Fibroblast of gingiva (primary cell): ENCODE measurements around the gene TEDC1.

Source experiments
- DNase-seq: peaks from one replicate; pipeline ENCODE4 v3.0.0-alpha.2; 2011; ENCODE audit warnings: low read depth

Gene TEDC1

DNA sequence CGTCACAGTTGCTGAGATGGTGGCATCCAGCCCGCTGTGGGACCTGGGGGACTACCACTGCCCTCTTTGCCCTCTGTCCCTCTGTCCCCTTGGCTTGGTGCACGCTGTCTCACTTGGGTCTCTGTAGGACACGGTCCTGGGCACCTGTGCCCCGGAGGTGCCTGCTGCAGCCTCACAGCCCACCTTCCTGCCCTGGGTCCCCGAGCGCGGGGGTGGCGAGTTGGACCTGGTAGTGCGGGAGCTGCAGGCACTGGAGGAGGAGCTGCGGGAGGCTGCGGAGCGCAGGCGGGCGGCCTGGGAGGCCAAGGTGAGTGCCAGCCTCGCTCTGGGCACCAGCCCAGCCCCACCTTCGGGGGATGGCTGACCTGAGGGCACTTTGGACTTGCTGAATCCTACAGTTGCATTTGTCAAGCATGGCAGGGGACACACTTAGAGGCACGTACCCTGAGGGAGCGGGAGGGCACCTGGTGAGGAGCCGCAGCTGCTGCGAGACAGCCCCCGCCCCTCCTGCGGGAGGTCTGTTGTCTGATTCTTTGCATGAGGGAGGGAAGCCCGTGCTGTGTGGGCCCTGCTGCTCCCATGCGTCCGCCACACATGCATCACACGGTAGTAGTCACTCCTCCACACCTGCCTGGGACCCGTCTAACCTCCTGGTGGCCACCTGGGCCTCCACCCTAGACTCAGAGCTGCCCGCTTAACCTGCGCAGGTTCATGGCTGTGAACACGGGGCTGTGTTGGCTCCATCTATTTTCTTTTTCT lies 6.8 kb downstream of the TEDC1 start:
- no peak for DNase-seq

DNA sequence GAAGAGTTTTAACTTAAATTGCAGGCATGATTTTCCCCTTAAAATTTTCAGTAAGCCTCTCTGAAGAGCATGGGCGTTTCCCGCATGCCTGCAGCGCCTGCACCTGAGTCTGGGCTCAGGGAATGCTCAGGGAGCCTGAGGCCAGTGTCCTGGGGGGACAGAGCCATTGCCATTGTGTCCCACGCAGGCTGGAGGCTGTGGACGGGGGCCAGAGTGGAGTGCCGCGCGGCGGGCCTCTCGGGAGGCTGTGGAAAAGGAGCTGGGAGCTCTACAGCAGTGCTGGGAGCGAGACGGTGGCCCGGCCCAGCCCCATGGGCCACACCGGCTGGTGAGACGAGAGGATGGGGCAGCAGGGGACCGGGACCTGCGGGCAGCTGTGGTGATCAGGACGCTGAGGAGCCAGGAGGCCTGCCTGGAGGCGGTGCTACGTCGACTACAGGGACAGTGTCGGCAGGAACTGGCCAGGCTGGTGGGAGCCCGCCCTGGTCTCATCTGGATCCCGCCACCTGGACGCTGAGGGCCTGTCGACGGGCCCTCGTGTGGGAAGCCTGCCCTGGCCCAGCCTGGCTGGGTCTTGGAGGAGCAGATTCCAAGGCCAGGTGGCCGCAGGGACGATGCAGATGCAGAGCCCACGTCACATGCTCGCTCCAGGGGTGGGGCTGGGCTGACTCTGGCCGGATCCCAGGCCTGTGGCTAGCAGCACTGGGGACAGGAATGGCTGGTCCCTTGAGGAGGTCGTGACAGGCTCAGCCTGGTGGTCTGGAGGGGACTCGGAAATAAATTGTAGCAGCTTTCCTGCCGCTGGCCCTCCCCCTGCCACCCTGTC lies 7.6 kb downstream of the TEDC1 start:
- DNase-seq: no peak

- DNase-seq: no peak
Measured at GRCh38 chr14:105499256-105500035, 8.4 kb downstream of the TEDC1 start.

- no peak for DNase-seq
Measured at GRCh38 chr14:105500036-105500725, 9.1 kb downstream of the TEDC1 start.

DNA sequence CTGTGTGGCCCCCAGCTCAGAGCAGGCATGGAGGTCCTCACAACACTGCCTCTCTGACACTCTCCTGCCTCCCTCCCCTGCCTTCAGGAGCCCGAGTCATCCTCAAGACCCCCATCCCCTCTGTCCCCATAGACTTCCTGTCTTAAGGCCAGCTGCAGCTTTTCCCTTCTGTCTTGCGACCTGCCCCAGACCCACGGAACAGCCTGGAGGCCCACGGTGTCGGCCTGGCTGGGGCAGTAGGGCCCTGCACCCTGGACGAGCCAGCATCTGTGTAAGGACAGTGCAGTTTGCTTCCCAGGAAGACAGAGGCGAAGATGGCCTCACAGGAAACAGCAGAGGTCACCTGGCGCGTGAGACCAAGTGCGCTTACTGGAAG lies 9.7 kb downstream of the TEDC1 start:
- no peak for DNase-seq

DNA sequence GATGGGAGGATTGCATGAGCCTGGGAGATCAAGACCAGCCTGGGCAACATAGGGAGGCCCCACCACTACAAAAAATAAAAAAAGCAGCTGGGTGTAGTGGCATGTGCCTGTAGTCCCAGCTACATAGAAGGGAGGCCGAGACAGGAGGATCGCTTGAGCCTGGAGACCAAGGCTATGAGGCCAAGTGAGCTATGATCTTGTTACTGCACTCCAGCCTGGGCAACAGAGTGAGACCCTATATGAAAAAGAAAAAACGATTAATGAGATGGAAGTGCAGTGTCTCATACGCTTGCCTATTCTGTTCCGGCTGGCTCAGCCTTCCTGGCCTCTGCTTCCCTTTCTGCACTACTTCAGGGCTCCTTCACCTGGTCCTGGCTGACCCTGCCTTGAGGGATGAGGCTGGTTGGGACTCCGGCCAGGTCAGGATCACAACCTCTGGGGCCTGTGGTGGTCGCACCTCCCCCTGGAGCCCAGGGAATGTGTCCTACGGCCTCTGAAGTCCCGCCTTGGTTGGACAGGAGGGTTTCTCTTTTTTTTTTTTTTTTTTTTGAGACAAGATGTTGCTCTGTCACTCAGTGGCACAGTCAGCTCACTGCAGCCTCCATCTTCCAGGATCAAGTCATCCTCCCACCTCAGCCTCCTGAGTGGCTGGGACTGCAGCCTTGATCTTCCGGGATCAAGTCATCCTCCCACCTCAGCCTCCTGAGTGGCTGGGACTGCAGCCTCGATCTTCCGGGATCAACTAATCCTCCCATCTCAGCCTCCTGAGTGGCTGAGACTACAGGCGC lies 10.7 kb downstream of the TEDC1 start:
- DNase-seq: no peak

- DNase-seq: no peak
Measured at GRCh38 chr14:105502446-105503295, 11.6 kb downstream of the TEDC1 start.

- DNase-seq: no peak
Measured at GRCh38 chr14:105503296-105503640, 12.2 kb downstream of the TEDC1 start.

- no peak for DNase-seq
Measured at GRCh38 chr14:105503935-105504692, 13.1 kb downstream of the TEDC1 start.

DNA sequence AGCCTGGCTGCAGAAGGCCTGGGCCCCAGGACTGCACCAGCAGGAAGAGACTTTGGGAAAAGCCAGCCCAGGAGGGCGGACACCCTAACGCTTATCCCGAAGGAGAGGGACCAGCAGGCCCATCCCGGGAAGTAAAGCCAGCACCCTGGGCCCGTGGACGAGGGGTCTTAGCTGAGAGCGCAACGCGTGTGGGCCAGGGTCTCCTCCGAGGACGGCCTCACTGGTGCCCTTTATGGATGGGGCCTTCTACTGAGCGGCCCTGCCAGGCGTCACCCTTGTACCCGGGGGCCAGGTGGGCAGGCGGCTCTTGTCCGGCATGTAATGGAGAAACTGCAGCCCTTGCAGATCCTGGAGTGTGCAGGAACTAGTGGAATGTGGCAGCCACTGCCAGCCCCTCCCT lies 14.1 kb downstream of the TEDC1 start:
- no peak for DNase-seq

DNA sequence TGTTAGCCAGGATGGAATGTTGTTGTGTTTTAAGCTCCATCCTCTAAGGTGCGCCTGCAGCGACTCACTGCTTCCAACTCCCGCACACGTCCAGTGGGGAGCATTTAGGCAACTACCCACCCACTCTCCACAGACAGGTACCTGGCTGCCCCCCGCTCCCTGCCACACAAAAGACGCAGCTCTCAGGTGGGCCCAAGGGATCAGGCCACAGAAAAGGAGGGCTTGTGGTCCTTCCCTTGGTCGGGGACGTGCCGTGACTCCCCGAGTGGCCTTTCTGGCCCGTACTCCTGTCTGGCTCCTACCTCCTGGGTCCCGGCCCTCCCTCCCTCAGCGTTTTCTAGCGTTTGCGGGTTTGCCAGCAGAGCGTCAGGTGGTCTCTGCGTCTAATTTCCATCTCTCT lies 16.2 kb downstream of the TEDC1 start:
- no peak for DNase-seq

DNA sequence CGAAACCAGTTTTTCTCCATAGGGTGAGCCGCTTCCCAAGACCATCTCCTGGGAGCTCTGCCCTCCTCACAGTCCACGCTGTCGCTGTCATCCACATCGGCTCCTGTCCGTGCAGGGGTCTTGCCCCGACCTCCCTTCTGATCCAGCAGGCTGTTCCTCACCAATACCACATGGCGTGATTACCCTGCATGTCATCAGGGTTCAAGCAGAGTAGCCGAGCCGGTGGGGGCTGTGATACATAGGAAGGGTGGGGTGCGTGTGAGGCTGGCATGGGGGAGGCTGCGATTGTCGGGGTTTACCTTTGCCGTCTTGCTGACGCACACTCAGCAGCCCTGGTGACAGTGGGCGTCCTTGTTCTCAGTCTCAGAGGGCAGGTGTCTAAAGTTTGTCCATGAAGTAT lies 17.0 kb downstream of the TEDC1 start:
- DNase-seq: no peak

GRCh38 chr14:105508601-105509000 lies 17.6 kb downstream of the TEDC1 start:
- DNase-seq: no peak

- DNase-seq: no peak
Measured at GRCh38 chr14:105517096-105517495, 26.1 kb downstream of the TEDC1 start.

DNA sequence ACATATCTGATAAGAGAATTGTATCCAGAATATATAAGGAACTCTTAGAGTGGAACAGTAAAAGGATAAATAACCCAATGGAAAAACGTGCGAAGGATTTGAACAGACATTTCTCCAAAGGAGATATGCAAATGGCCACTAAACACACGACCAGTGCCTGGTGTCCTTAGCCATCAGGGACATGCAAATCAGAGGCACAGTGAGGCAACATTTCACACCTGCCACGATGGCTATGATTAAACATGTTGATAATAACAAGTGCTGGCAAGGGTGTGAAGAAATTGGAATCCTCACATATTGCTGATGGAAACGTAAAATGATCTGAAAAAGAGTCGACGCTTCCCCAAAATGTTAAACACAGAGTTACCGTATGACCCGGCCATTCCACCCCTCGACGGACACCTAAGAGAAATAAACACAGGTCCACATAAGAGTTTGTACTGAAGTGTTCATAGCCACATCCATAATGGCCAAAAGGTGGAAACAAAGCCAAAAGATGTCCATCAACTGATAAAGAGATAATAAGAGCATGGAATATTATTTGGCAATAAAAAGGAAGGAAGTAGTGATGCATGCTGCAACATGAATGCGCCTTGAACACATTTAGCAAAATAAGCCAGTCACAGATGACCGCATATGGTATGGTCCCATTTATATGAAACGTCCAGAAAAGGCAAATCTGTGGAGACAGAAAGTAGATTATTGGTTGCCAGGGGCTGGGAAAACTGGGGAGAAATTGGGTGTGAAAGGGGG lies 29.1 kb downstream of the TEDC1 start:
- DNase-seq: no peak

- DNase-seq: no peak
Measured at GRCh38 chr14:105525326-105525725, 34.3 kb downstream of the TEDC1 start.

DNA sequence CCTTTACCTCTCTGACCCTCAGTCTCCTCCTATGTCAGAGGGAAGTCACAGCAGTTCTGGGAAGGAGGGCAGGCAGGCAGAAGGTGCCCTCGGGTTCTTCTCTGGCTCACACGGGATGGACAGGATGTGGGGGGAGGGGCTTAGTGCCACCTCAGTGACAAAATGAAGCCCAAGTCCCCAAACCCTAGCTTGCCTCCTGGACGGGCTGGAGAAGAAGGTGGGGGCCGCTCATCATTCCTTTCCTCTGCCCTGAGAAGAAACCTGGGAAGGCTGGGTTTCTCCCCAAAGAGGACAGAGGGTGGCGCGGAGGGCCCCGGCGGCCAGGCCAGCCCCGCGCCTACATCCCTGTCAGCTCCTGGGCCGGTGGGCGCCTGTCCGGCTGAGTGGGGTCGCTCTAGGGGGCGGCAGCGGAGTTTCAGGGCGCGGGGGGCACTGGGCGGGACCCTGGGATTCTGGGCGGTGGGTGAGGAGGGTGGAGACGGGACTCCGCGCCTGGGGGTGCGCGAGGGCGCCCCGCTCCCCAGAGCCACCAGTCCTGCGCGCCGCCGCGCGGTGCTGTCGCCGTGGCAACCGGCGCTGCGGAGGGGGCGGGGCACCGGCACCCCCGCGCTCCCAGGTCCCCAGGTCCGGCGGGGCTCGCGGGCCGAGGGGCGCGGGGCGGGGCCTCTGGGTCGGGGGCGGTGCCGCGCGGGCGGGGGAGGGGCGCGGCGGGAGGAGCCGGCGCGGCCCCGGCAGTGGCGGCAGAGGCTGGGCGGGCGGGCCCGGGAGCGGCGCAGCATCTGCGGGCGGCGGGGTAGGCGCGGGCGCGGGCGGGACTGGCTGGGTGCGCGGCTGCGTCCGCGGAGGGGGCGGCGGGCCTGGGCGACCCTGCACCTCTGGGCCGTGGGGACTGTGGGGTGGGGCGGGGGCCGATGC lies 35.1 kb downstream of the TEDC1 start, which contains the start of gene TMEM121:
Gene TMEM121, plus strand, starts transcription at position 723 of the 915 bp plus-strand sequence. CDS start 2,252 bp downstream, outside the sequence.
- DNase-seq: no peak
